Cardiac muscle cell (in vitro differentiated cells and primary cell): Measurements from ENCODE around the gene TP53BP1. TPM values are rescaled to one million over a fixed set of nuclear protein-coding genes. Genes with fewer than 3 reads are reported as not detected.

Source experiments
- DNase-seq, 2 donors: peaks; one replicate each; pipeline versions ENCODE4 v3.0.0 to v3.0.0-alpha.2; 2010 to 2017; ENCODE audit warnings: low read depth in 1 of 2, low spot score in 1 of 2
- H3K27ac ChIP-seq: fragments of 200-600 bp; sonication (generic); 2 replicates; pipeline ENCODE4 v1.5.1; 2016
- H3K27me3 ChIP-seq: fragments of 200-600 bp; sonication (generic); 2 replicates; pipeline ENCODE4 v1.6.0; 2016; ENCODE audit warnings: control low read depth
- H3K36me3 ChIP-seq: fragments of 200-600 bp; sonication (generic); 2 replicates; pipeline ENCODE4 v1.5.1; 2016; ENCODE audit warnings: control low read depth
- H3K4me1 ChIP-seq: fragments of 200-600 bp; sonication (generic); 2 replicates; pipeline ENCODE4 v1.8.1; 2017; ENCODE audit warnings: low read depth, mild to moderate bottlenecking, mixed run types
- H3K4me3 ChIP-seq: fragments of 200-600 bp; sonication (generic); 2 replicates; pipeline ENCODE4 v1.5.1; 2016; ENCODE audit warnings: mild to moderate bottlenecking
- H3K9me3 ChIP-seq: fragments of 200-600 bp; sonication (generic); 2 replicates; pipeline ENCODE4 v1.5.1; 2017; ENCODE audit warnings: low read depth, mild to moderate bottlenecking, control low read depth
- CTCF ChIP-seq: IDR thresholded peaks from 2 replicates; pipeline ENCODE4 v1.5.1; 2012; ENCODE audit warnings: low read depth, mild to moderate bottlenecking, low read length
- polyA plus RNA-seq: library from polyadenylated mRNA; unstranded; fragments of >200 nt; fragmentation: Nextera tagmentation; extraction: Ambion mirVana; gene quantifications from 2 replicates; pipeline ENCODE4 v1.2.1, GENCODE V29; 2016
- total RNA-seq: library from RNA; depleted of rRNA; stranded (reverse); fragments of >200 nt; gene quantifications from 2 replicates; pipeline ENCODE4 v1.2.3, GENCODE V29; 2016

Gene TP53BP1
- total and polyA plus RNA-seq, 2 experiments from 2014 or later, result 41.0 to 84.1 TPM

DNA sequence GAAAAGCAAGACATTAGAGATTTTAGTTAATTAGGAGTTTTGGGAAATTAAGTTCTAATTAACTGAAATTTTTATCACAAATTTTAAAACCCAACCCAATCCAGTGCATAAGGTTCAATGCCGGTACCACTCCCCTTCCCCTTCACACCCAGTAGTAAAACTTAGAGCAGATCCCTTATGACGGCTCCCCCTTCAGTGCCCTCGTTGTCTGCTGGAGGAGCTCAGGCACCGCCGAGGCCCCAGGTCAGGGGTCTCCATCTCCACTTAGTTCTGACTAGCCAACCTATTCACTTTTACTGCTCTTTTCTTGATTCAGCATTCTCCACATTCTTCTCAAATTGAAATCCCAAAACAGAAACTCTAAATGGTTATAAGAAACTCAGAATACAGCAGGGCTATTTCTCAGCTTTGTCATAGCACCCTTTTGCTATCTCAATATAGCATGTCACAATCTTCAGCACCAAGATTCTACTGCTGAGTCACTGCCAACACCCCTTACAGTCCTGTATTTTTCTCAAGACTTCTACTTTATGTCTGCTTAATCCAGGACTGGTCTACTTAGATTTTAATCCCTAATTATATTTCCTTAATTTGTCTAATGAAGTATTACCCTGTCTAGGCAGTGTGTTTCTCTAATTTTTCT is 82.3 kb downstream of the TP53BP1 start:
- peaks cover 78% of the 10 kb centered on the region for H3K36me3 ChIP-seq
- TF ChIP-seq CTCF, result no peak

DNA sequence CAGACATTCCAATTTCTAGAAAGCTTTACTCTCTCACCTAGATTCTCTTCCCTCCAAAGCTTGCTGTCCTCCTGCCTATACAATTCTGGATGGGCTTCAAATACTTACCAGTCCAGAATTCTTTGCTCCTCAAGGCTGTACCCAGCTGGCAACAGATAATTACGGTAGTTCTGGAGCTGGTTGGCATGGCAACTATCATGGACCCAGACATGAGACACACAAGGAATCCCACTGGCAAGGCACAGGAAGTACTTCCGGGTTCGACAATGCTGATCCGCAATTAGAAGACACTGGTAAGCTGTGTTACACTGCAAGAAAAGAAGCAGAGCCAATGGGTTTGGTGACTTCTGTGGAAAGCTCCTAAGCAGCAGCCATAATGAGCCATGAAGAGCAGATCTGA is 84.2 kb downstream of the TP53BP1 start:
- H3K27me3 ChIP-seq, result no peaks in the 10 kb centered on the region
- H3K36me3 ChIP-seq, result peaks cover 89% of the 10 kb centered on the region
- H3K4me1 ChIP-seq, result peaks cover 9% of the 10 kb centered on the region
- peak overlapping the region; percentile 12 for H3K27ac ChIP-seq
- peak in 1 of 2 donors; percentile 51 for DNase-seq
- no peak for TF ChIP-seq CTCF
- no peaks in the 10 kb centered on the region for H3K9me3 ChIP-seq
- H3K4me3 ChIP-seq, result no peak overlapping the region

More for the DNA sequence above, 82.3 kb downstream of the TP53BP1 start:
- Histone ChIP-seq H3K4me1 (peaks cover 9% of the 10 kb centered on the region), H3K4me3 (no peak overlapping the region), H3K9me3 (no peaks in the 10 kb centered on the region), H3K27ac (peak overlapping the region; percentile 49), H3K27me3 (no peaks in the 10 kb centered on the region)
- DNase-seq, result peak in 1 of 2 donors; percentile 66

GRCh38 chr15:43406808-43407207 is 86.1 kb downstream of the TP53BP1 start:
- H3K36me3 ChIP-seq, result peaks cover 91% of the 10 kb centered on the region
- no peaks in the 10 kb centered on the region for H3K9me3 ChIP-seq
- DNase-seq, result no peak
- no peak overlapping the region for H3K4me3 ChIP-seq
- H3K27ac ChIP-seq, result peak overlapping the region; percentile 58
- peaks cover 9% of the 10 kb centered on the region for H3K4me1 ChIP-seq
- no peaks in the 10 kb centered on the region for H3K27me3 ChIP-seq
- no peak for TF ChIP-seq CTCF

- no peaks in the 10 kb centered on the region for H3K27me3 ChIP-seq
- no peak for DNase-seq
- no peak for TF ChIP-seq CTCF
- H3K27ac ChIP-seq, result peak overlapping the region; percentile 18
- H3K4me3 ChIP-seq, result no peak overlapping the region
- no peaks in the 10 kb centered on the region for H3K9me3 ChIP-seq
- peaks cover 7% of the 10 kb centered on the region for H3K4me1 ChIP-seq
- H3K36me3 ChIP-seq, result peaks cover 91% of the 10 kb centered on the region
Measured at GRCh38 chr15:43406189-43406588, 86.8 kb downstream of the TP53BP1 start.

DNA sequence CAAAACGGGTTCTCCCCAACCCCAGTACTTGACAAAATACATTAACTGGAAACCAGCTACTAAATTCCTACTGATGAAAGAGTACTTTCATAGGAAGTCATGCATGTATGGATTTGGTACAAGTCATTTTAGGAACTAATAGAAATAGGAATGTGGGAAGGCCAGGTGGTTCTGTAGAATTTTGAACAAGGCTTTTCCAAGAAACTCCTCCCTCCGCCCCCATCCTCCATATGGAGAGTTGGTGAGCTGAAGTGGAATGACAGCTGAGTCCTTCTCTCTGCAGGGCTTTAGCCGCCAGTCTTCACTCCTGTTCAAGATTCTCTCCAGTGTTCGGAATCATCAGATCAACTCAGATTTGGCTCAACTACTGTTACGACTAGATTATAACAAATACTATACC is 88.8 kb downstream of the TP53BP1 start:
- Histone ChIP-seq H3K4me1 (no peaks in the 10 kb centered on the region), H3K36me3 (peaks cover 76% of the 10 kb centered on the region), H3K4me3 (no peak overlapping the region), H3K27me3 (no peaks in the 10 kb centered on the region), H3K9me3 (no peaks in the 10 kb centered on the region), H3K27ac (no peak overlapping the region)
- no peak for TF ChIP-seq CTCF
- DNase-seq, result no peak

DNA sequence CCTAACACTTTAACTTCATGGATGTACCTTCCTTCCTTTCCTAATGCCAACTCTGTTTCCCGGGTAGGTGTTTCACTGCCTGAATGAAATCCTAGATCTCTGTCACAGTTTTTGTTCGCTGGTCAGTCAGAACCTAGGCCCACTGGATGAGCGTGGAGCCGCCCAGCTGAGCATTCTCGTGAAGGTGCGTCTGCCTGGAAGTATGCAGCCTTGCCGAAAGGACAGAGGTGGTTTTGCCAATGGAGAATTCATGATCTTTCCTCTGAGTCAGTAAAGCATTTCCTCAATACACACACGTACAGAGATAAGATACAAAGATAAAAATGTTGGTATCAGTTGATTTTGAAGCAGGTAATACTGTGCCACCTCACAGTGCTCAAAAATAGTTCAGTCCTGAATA is 89.3 kb downstream of the TP53BP1 start:
- Histone ChIP-seq H3K4me1 (no peaks in the 10 kb centered on the region), H3K4me3 (no peak overlapping the region), H3K9me3 (no peaks in the 10 kb centered on the region), H3K27me3 (no peaks in the 10 kb centered on the region), H3K36me3 (peaks cover 76% of the 10 kb centered on the region), H3K27ac (no peak overlapping the region)
- TF ChIP-seq CTCF, result no peak
- DNase-seq, result no peak
